DND-41 (cell line): ENCODE measurements around the gene NRG3.

Source experiments
- ATAC-seq: fragments of 200-7000 bp; cut with Tn5 transposase; 3 replicates; pipeline ENCODE4 v1.9.1; 2021; ENCODE audit warnings: low read depth; ENCODE audit not compliant: insufficient read depth
- DNase-seq: peaks from one replicate; pipeline ENCODE4 v3.0.0-alpha.2; 2020
- H2AFZ ChIP-seq: 2 replicates; pipeline ENCODE4 v1.6.0; 2012; ENCODE audit warnings: low read depth, low read length
- H3K27ac ChIP-seq: 2 replicates; pipeline ENCODE4 v1.5.1; 2012; ENCODE audit warnings: low read length, inconsistent platforms
- H3K27me3 ChIP-seq: fragments of 200-600 bp; sonication (generic); 2 replicates; pipeline ENCODE4 v1.6.0; 2012; ENCODE audit warnings: low read length, mild to moderate bottlenecking, inconsistent platforms; ENCODE audit not compliant: insufficient read depth, poor library complexity
- H3K36me3 ChIP-seq: 2 replicates; pipeline ENCODE4 v1.5.1; 2012; ENCODE audit warnings: low read length, inconsistent platforms; ENCODE audit not compliant: insufficient read depth
- H3K4me1 ChIP-seq: 2 replicates; pipeline ENCODE4 v1.5.1; 2012; ENCODE audit warnings: mild to moderate bottlenecking, low read length; ENCODE audit not compliant: insufficient read depth
- H3K4me2 ChIP-seq: 2 replicates; pipeline ENCODE4 v1.6.0; 2012; ENCODE audit warnings: mild to moderate bottlenecking, moderate library complexity, low read length, inconsistent platforms; ENCODE audit not compliant: insufficient read depth
- H3K4me3 ChIP-seq, 2 experiments: fragments of 200-600 bp in 1 of 2; shearing (Covaris generic) in 1 of 2; 2 replicates each; pipeline ENCODE4 v1.5.1; 2012 to 2016; ENCODE audit warnings: inconsistent platforms in 2 of 2, low read length in 2 of 2, mild to moderate bottlenecking in 2 of 2, low read depth in 1 of 2, moderate library complexity in 1 of 2
- H3K79me2 ChIP-seq: 2 replicates; pipeline ENCODE4 v1.6.0; 2012; ENCODE audit warnings: low read length, inconsistent platforms; ENCODE audit not compliant: insufficient read depth
- H3K9ac ChIP-seq: 2 replicates; pipeline ENCODE4 v1.6.0; 2012; ENCODE audit warnings: low read depth, mild to moderate bottlenecking, inconsistent platforms, low read length, moderate library complexity
- H3K9me3 ChIP-seq: 2 replicates; pipeline ENCODE4 v1.5.1; 2012; ENCODE audit warnings: low read length, moderate library complexity, mild to moderate bottlenecking, inconsistent platforms; ENCODE audit not compliant: insufficient read depth, severe bottlenecking
- H4K20me1 ChIP-seq: 2 replicates; pipeline ENCODE4 v1.6.0; 2012; ENCODE audit warnings: low read length; ENCODE audit not compliant: insufficient read depth
- EZH2 ChIP-seq: IDR thresholded peaks from 3 replicates; pipeline ENCODE4 v1.6.1; 2012; ENCODE audit warnings: borderline replicate concordance, low read depth, mild to moderate bottlenecking, moderate library complexity, low read length, inconsistent platforms; ENCODE audit not compliant: severe bottlenecking
- TF ChIP-seq, protein P1 (sequence below): IDR thresholded peaks from 2 replicates; pipeline ENCODE4 v1.5.1; 2012; ENCODE audit warnings: borderline replicate concordance, low read length, moderate library complexity, mild to moderate bottlenecking; ENCODE audit not compliant: poor library complexity, severe bottlenecking; ENCODE audit errors: extremely low read depth

The NRG3 gene

GRCh38 chr10:82934429-82934828 lies 1059.4 kb downstream of the NRG3 start:
- DNase-seq (no peak), ATAC-seq (no peak)
- Histone ChIP-seq H3K4me1 (no peaks in the 10 kb centered on the region), H3K4me3 (no peak overlapping the region), H3K79me2 (no peaks in the 10 kb centered on the region), H4K20me1 (no peaks in the 10 kb centered on the region), H3K9ac (no peak overlapping the region), H3K4me2 (no peak overlapping the region), H3K27me3 (no peaks in the 10 kb centered on the region), H3K27ac (no peak overlapping the region), H3K9me3 (no peaks in the 10 kb centered on the region), H3K36me3 (no peaks in the 10 kb centered on the region), H2AFZ (no peak overlapping the region)
- TF ChIP-seq, protein P1, sequence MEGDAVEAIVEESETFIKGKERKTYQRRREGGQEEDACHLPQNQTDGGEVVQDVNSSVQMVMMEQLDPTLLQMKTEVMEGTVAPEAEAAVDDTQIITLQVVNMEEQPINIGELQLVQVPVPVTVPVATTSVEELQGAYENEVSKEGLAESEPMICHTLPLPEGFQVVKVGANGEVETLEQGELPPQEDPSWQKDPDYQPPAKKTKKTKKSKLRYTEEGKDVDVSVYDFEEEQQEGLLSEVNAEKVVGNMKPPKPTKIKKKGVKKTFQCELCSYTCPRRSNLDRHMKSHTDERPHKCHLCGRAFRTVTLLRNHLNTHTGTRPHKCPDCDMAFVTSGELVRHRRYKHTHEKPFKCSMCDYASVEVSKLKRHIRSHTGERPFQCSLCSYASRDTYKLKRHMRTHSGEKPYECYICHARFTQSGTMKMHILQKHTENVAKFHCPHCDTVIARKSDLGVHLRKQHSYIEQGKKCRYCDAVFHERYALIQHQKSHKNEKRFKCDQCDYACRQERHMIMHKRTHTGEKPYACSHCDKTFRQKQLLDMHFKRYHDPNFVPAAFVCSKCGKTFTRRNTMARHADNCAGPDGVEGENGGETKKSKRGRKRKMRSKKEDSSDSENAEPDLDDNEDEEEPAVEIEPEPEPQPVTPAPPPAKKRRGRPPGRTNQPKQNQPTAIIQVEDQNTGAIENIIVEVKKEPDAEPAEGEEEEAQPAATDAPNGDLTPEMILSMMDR, result peak; percentile 17
- TF ChIP-seq EZH2, result no peak

DNA sequence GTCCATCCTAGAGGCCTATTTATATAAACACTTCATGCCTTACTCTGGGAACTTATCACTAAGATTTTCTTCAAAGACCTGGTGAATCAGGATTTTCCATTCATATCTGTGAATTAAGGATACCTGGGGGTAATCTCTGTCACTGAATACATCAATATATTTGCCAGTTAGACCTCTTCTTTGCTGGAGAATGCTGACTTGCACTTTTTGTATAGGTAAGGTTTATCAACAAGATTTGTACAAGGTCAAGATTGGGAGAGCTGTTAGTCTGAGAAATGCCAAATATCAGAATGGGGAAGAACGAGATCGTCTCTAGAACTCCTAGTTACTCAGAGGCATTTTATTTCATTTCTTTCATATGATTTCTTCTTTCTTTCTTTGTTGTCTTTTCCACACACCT lies 1060.0 kb downstream of the NRG3 start:
- Histone ChIP-seq H3K4me2 (no peak overlapping the region), H3K4me1 (no peaks in the 10 kb centered on the region), H2AFZ (no peak overlapping the region), H3K4me3 (no peak overlapping the region), H3K27me3 (no peaks in the 10 kb centered on the region), H3K36me3 (no peaks in the 10 kb centered on the region), H3K9me3 (no peaks in the 10 kb centered on the region), H3K9ac (no peak overlapping the region), H3K79me2 (no peaks in the 10 kb centered on the region), H4K20me1 (no peaks in the 10 kb centered on the region), H3K27ac (no peak overlapping the region)
- DNase-seq (no peak), ATAC-seq (no peak)
- TF ChIP-seq, protein P1, result no peak
- TF ChIP-seq EZH2, result no peak

DNA sequence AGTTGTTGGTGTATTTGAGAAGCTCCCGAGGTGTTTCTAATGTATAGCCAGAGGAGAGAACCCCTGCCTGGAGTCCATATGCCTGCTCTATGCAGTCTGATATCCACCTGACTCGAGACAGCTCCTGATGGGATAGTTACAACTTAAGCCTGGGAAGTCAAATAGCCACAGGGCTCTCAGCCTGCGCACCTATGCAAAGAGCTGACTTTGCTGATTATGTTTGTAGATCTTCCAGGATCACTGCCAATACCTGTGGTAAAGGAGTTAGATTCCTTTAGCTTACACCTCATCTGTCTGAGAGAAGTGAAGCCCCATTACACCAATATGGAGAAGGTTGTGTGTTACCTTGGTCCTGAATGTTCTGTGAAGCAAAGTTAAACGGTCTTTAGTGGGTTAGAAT lies 1063.3 kb downstream of the NRG3 start:
- DNase-seq, result no peak
- H3K27ac ChIP-seq, result no peak overlapping the region
- no peaks in the 10 kb centered on the region for H4K20me1 ChIP-seq
- no peak overlapping the region for H3K4me3 ChIP-seq
- H3K4me2 ChIP-seq, result no peak overlapping the region
- H3K27me3 ChIP-seq, result no peaks in the 10 kb centered on the region
- ATAC-seq, result no peak
- no peak overlapping the region for H2AFZ ChIP-seq
- no peaks in the 10 kb centered on the region for H3K36me3 ChIP-seq
- no peak for TF ChIP-seq EZH2
- H3K9ac ChIP-seq, result no peak overlapping the region
- peaks cover 6% of the 10 kb centered on the region; the same call in 1 of the 2 replicates for H3K4me1 ChIP-seq
- H3K9me3 ChIP-seq, result no peaks in the 10 kb centered on the region
- no peaks in the 10 kb centered on the region for H3K79me2 ChIP-seq

DNA sequence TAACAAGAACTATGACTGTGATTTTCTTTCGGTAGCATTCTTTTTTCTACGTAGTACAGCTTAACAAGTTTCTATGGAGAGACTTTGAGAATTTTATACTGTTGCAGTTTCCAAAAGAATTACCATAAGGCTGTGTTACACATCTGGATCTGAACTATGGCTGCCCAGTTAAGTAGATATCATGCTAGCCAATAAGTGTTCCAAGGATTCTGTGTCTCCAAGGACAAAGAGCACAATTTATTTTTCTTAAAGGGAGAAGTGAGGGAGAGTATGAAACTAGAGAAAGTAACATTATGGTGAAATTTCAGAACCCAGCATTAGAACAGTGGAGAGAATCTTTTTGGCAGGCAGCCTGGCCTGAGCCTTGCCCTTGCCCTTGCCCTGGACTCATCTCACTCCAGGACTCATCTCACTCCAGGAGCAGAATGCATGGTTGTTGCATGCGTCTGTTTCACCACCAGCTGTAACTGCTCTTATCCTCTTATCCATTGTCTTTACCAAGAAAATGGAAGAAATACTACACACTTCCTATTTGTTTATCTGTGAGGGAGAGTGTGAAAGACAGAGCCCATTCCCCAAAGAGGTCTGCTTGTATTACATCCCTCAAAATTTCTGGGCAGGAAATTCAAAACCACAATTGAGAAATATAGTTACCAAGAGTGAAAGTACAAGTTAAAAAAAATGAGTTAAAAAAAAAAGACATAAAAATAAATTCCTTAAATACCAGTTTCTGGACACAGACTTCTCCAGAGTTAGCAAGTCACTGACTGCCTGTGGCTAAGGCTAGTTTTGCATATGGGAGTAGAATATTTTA lies 1067.5 kb downstream of the NRG3 start:
- H3K9ac ChIP-seq, result no peak overlapping the region
- peaks cover 6% of the 10 kb centered on the region; the same call in 1 of the 2 replicates for H3K4me1 ChIP-seq
- H3K36me3 ChIP-seq, result no peaks in the 10 kb centered on the region
- DNase-seq (no peak), ATAC-seq (no peak)
- H3K79me2 ChIP-seq, result no peaks in the 10 kb centered on the region
- no peak for TF ChIP-seq EZH2
- TF ChIP-seq, protein P1, result no peak
- H3K4me2 ChIP-seq, result no peak overlapping the region
- no peaks in the 10 kb centered on the region for H3K9me3 ChIP-seq
- no peaks in the 10 kb centered on the region for H4K20me1 ChIP-seq
- no peak overlapping the region for H3K4me3 ChIP-seq
- no peaks in the 10 kb centered on the region for H3K27me3 ChIP-seq
- H3K27ac ChIP-seq, result no peak overlapping the region
- no peak overlapping the region for H2AFZ ChIP-seq
